Common myeloid progenitor, CD34-positive (primary cell): Measurements from ENCODE around the gene RERE.
A peak's percentile ranks its signal among the peaks of the same experiment; 100 is the strongest.

Source experiments
- CTCF ChIA-PET: fragments of 350-600 bp; sonication (Branson Sonifier 250); formaldehyde crosslinking; loops from one replicate; lab custom pipeline; 2021; ENCODE audit warnings: antibody characterized with exemption; lab: Charles Lee
- POLR2A ChIA-PET: fragments of 350-600 bp; sonication (Branson Sonifier 250); formaldehyde crosslinking; loops from one replicate; lab custom pipeline; 2021; ENCODE audit warnings: antibody characterized with exemption; lab: Charles Lee
- DNase-seq, 3 donors: peaks; one replicate each; pipeline versions ENCODE4 v3.0.0 to v3.0.0-alpha.2; 2013
- H3K27ac ChIP-seq, 2 experiments: 1 replicate in 1 of 2; 2 replicates in 1 of 2; pipeline ENCODE4 v1.7.0; 2013; ENCODE audit warnings: inconsistent platforms in 2 of 2, low read length in 2 of 2, mild to moderate bottlenecking in 2 of 2, low read depth in 1 of 2, moderate library complexity in 1 of 2; ENCODE audit not compliant: severe bottlenecking in 2 of 2, insufficient read depth in 1 of 2, poor library complexity in 1 of 2
- H3K27me3 ChIP-seq, 5 experiments: replicated peaks in 2 of 5; 1 replicate in 3 of 5; 2 replicates in 2 of 5; pipeline versions ENCODE4 v1.6.1 to v1.7.0; 2013; ENCODE audit warnings: low read length in 4 of 5, mild to moderate bottlenecking in 2 of 5, moderate library complexity in 2 of 5, inconsistent platforms in 1 of 5; ENCODE audit not compliant: insufficient read depth in 5 of 5, control insufficient read depth in 4 of 5
- H3K36me3 ChIP-seq, 4 experiments: 1 replicate in 2 of 4; 2 replicates in 2 of 4; pipeline versions ENCODE4 v1.6.1 to v1.7.0; 2013; ENCODE audit warnings: low read length in 3 of 4, control low read depth in 1 of 4, mild to moderate bottlenecking in 1 of 4; ENCODE audit not compliant: control insufficient read depth in 4 of 4, insufficient read depth in 4 of 4
- H3K4me1 ChIP-seq, 4 experiments: 1 replicate in 3 of 4; 2 replicates in 1 of 4; pipeline versions ENCODE4 v1.6.1 to v1.7.1; 2013; ENCODE audit warnings: low read length in 3 of 4, mild to moderate bottlenecking in 3 of 4, control low read depth in 1 of 4, inconsistent platforms in 1 of 4, moderate library complexity in 1 of 4; ENCODE audit not compliant: control insufficient read depth in 4 of 4, insufficient read depth in 4 of 4; ENCODE audit errors: control extremely low read depth in 1 of 4
- H3K4me3 ChIP-seq, 7 experiments: 1 replicate in 4 of 7; 2 replicates in 3 of 7; pipeline versions ENCODE4 v1.5.1 to v1.7.0; 2013; ENCODE audit warnings: mild to moderate bottlenecking in 7 of 7, low read length in 6 of 7, moderate library complexity in 6 of 7, inconsistent platforms in 2 of 7, low read depth in 2 of 7, control low read depth in 1 of 7; ENCODE audit not compliant: insufficient read depth in 4 of 7, control insufficient read depth in 1 of 7; ENCODE audit errors: extremely low read depth in 1 of 7
- H3K9me3 ChIP-seq, 5 experiments: 1 replicate in 4 of 5; 2 replicates in 1 of 5; pipeline versions ENCODE4 v1.6.1 to v1.7.1; 2013; ENCODE audit warnings: low read length in 4 of 5, mild to moderate bottlenecking in 2 of 5, inconsistent platforms in 1 of 5, low read depth in 1 of 5, moderate library complexity in 1 of 5; ENCODE audit not compliant: control insufficient read depth in 4 of 5, insufficient read depth in 2 of 5; ENCODE audit errors: control extremely low read depth in 1 of 5
- WGBS: methylation state at CpG from one replicate; pipeline ENCODE4 v1.1.5; 2013; ENCODE audit not compliant: insufficient coverage; 5-methylcytosine and 5-hydroxymethylcytosine counted together

The RERE gene

DNA sequence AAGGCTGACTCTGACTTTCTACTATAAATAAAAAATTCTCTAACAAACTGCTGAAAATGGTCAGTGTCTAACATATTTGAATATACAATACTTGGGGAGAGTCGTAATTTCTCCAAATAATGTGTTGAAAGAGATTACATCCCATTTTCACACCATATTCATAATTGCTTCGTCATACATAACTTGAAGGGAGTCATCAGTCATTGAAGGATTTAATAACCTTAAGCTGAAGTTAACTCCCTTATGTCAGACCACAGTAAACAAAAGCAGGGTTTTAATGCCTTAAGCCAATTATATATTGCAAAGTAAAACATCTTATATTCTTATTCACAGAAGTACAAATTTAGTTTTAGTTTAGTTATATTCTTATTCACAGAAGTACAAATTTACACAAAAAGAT, 129.9 kb downstream of the RERE start:
- Histone ChIP-seq H3K27ac (no peak overlapping the region), H3K4me1 (peaks cover 5 to 34% (median 16%) of the 10 kb centered on the region in 4 experiments), H3K27me3 (no peaks in the 10 kb centered on the region), H3K4me3 (no peak overlapping the region), H3K36me3 (peaks cover 0 to 4% (median 2%) of the 10 kb centered on the region in 4 experiments), H3K9me3 (peaks cover 0 to 3% (median 0%) of the 10 kb centered on the region in 5 experiments)
- peak in 2 of 3 donors; percentile 48 to 60 for DNase-seq
- ChIA-PET POLR2A (interaction anchor here (1.0 kb wide), 1 partner anchor 16 kb away, joined by 3 read pairs; no protein-coding TSS in a partner anchor), CTCF (interaction anchor here (0.9 to 5.2 kb wide), 3 partner anchors 14 to 113 kb away, joined by 3 to 16 read pairs (median 4); no protein-coding TSS in a partner anchor)
- WGBS: no CpG with 5 or more reads among the region's 2 CpGs

DNA sequence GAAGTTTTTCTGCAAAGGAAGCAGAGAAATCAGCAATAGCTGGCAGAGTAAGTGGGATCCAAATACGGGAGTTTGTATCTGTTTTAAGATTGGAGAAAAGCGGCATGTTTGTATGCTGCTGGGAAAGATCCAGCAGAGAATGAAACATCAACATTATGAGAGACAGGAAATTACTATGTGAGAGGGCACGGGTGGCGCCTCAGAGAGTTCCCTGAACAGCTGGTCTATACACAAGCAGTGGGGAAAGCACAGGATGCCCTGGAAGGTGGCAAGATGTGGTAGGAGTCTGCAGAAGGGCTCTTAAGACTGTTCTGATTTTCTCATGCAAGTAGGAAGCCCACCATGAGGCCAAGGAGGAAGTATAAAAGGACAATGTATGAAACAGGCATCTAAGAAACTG, 130.4 kb downstream of the RERE start:
- H3K4me1 ChIP-seq: peaks cover 5 to 34% (median 16%) of the 10 kb centered on the region in 4 experiments
- H3K9me3 ChIP-seq: peaks cover 0 to 3% (median 0%) of the 10 kb centered on the region in 5 experiments
- ChIA-PET CTCF (interaction anchor here (0.9 to 5.2 kb wide), 5 partner anchors 13 to 117 kb away, joined by 3 to 16 read pairs (median 4); no protein-coding TSS in a partner anchor), POLR2A (interaction anchor here (1.0 kb wide), 1 partner anchor 16 kb away, joined by 3 read pairs; no protein-coding TSS in a partner anchor)
- no peaks in the 10 kb centered on the region for H3K27me3 ChIP-seq
- H3K4me3 ChIP-seq: peak overlapping the region in 2 of 7 experiments; percentile 28 to 39
- peak in 2 of 3 donors; percentile 78 to 82 for DNase-seq
- peaks cover 0 to 4% (median 2%) of the 10 kb centered on the region in 4 experiments for H3K36me3 ChIP-seq
- H3K27ac ChIP-seq: peak overlapping the region in 1 of 2 experiments; percentile 16
- WGBS: 7% methylated on average over 4 of the region's 4 CpGs

DNA sequence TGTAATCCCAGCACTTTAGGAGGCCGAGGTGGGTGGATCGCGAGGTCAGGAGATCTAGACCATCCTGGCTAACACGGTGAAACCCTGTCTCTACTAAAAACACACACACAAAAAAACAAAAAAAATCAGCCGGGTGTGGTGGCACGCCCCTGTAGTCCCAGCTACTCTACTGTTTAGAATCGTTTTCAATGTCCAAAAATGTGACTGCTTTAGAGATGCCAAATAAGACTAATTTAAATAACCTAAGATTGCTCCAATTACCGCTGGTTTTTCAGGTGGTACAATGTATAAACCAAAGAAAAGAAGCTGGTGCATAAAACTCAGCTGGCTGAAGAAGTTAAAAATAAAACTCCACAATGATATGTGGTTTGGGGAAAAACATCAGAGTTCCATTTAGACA, 132.0 kb downstream of the RERE start:
- CTCF ChIA-PET: interaction anchor here (0.8 to 5.2 kb wide), 4 partner anchors 12 to 90 kb away, joined by 3 to 16 read pairs (median 6); no protein-coding TSS in a partner anchor
- DNase-seq: no peak
- WGBS: 93% methylated on average over 4 of the region's 8 CpGs
- Histone ChIP-seq H3K4me1 (peaks cover 5 to 39% (median 16%) of the 10 kb centered on the region in 4 experiments), H3K9me3 (peaks cover 0 to 3% (median 0%) of the 10 kb centered on the region in 5 experiments), H3K4me3 (no peak overlapping the region), H3K27ac (no peak overlapping the region), H3K27me3 (no peaks in the 10 kb centered on the region), H3K36me3 (peaks cover 0 to 4% (median 2%) of the 10 kb centered on the region in 4 experiments)
- POLR2A ChIA-PET: interaction anchor here (1.3 kb wide), 1 partner anchor 27 kb away, joined by 4 read pairs; no protein-coding TSS in a partner anchor

DNA sequence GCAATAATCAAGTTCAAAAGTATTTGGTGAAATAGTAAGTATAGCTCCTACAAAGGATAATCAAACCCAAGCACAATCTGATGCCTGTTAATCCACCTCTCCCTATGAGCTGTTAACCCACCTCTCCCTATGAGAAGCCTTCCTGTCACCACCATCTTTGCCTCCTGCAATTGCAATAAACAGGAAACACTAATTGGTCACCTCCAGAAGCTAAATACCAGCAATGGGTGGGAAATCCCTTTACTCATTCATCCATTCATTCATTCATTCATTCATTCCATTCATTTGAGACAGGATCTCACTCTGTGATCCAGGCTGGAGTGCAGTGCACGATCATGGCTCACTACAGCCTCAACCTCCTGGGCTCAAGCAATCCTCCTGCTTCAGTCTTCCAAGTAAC, 132.8 kb downstream of the RERE start:
- WGBS: 100% methylated on average over 1 of the region's 1 CpG
- no peaks in the 10 kb centered on the region for H3K9me3 ChIP-seq
- H3K36me3 ChIP-seq: peaks cover 0 to 4% (median 0%) of the 10 kb centered on the region in 4 experiments
- H3K4me1 ChIP-seq: peaks cover 5 to 47% (median 17%) of the 10 kb centered on the region in 4 experiments
- H3K4me3 ChIP-seq: no peak overlapping the region
- H3K27me3 ChIP-seq: no peaks in the 10 kb centered on the region
- CTCF ChIA-PET: interaction anchor here (0.6 to 5.2 kb wide), 5 partner anchors 13 to 454 kb away, joined by 3 to 16 read pairs (median 4); no protein-coding TSS in a partner anchor
- no peak for DNase-seq
- POLR2A ChIA-PET: no interaction called here
- H3K27ac ChIP-seq: no peak overlapping the region

DNA sequence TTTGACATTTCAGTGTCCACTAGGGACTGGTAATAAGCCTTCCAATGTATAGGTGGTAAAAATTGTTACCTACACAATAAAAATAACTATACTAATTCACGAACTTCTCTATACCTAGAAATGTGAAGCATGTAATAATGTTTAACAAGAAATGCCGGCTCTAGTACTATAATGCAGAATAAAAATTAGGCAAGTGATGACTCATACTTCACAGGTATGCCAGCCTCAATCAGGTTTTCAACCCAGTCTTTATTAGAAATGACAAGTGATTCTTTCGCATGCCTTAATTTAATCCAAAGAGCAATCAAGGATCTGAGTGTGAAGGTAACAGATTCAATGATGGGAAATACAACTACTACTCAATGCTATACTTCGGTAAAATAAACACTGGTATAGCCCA, 134.9 kb downstream of the RERE start:
- H3K4me1 ChIP-seq: peaks cover 5 to 50% (median 19%) of the 10 kb centered on the region in 4 experiments
- H3K9me3 ChIP-seq: no peaks in the 10 kb centered on the region
- no peak for DNase-seq
- POLR2A ChIA-PET: no interaction called here
- H3K4me3 ChIP-seq: no peak overlapping the region
- peaks cover 0 to 4% (median 0%) of the 10 kb centered on the region in 4 experiments for H3K36me3 ChIP-seq
- H3K27ac ChIP-seq: no peak overlapping the region
- CTCF ChIA-PET: interaction anchor here (3.9 kb wide), 1 partner anchor 11 kb away, joined by 17 read pairs; no protein-coding TSS in a partner anchor
- H3K27me3 ChIP-seq: no peaks in the 10 kb centered on the region
- WGBS: no CpG with 5 or more reads among the region's 4 CpGs

DNA sequence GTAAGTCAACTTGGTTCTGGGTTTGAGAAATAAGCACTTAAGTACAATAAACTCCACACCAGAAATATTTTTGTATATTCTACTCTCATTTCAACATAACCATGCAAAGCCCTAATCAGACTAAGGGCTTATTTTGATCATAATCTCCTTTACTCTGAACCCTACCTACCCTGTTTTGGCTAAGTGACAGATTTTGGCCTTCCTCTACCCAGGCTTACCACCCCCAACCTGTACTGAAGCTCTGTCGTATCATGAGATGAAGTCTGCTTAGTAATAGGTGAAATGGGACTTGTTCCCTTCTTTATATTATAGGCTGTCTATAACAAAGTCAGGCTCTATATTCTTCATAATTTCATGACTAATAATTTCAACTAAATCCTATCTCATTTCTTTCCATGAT, 135.5 kb downstream of the RERE start:
- Histone ChIP-seq H3K4me1 (peaks cover 4 to 44% (median 14%) of the 10 kb centered on the region in 4 experiments), H3K27me3 (no peaks in the 10 kb centered on the region), H3K36me3 (peaks cover 0 to 4% (median 0%) of the 10 kb centered on the region in 4 experiments), H3K27ac (no peak overlapping the region), H3K9me3 (no peaks in the 10 kb centered on the region), H3K4me3 (no peak overlapping the region)
- WGBS: no CpG with 5 or more reads among the region's 1 CpG
- POLR2A ChIA-PET: no interaction called here
- CTCF ChIA-PET: interaction anchor here (1.2 to 3.9 kb wide), 6 partner anchors 9 to 120 kb away, joined by 3 to 17 read pairs (median 4); no protein-coding TSS in a partner anchor
- no peak for DNase-seq
